ENCODE results near the gene GSTA1. TPM values are rescaled to one million over a fixed set of nuclear protein-coding genes. Genes with fewer than 3 reads are reported as not detected.
A peak's percentile ranks its signal among the peaks of the same experiment; 100 is the strongest.
"Not testable (repeated sequence)": the region's sequence is repeated elsewhere in the genome, so short reads cannot be mapped to it uniquely, and the experiment has no call there.

The GSTA1 gene
- polyA plus RNA-seq (ENCODE audit: low read depth in 6 of 6) = not detected

DNA sequence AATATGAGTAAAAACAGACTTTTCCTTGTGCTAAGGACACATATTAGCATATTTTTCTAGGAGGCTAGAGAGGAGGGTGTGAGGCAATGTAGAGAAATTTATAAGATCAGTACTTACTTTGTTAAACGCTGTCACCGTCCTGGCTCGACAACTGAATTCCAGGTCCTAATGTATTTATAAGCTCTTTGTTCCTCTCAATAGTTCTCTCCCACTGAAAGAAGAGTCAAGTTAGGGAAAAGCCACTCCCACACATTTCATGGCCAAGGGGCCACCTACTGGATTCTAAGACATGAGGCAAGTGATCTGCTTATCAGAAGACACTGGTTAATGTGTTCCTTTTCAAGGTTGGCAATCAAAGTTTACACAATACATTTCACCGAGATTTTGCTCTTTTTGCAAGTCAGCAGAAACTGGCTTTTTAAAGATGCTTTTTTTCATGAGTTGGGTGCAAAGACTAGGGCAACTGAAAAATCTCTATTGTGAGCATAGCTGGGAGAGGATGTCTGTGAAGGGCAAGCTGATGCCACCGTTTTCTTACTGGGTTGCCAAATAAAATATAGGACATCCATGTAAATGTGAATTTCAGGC, at the start of gene GSTA1:
GSTA1 (minus strand) TSS at position 149 of the 588 bp plus-strand sequence. CDS start 4,549 bp downstream, outside the sequence.
- peaks cover 23 to 34% (median 25%) of the 10 kb centered on the region in 3 donors for H3K27me3 Mint-ChIP-seq
- not testable (repeated sequence) for H3K4me1 Mint-ChIP-seq; H3K27ac Mint-ChIP-seq; H3K36me3 Mint-ChIP-seq; ATAC-seq (ENCODE audit: low read depth in 2 of 2); H3K4me3 Mint-ChIP-seq; H3K9me3 Mint-ChIP-seq; DNase-seq

DNA sequence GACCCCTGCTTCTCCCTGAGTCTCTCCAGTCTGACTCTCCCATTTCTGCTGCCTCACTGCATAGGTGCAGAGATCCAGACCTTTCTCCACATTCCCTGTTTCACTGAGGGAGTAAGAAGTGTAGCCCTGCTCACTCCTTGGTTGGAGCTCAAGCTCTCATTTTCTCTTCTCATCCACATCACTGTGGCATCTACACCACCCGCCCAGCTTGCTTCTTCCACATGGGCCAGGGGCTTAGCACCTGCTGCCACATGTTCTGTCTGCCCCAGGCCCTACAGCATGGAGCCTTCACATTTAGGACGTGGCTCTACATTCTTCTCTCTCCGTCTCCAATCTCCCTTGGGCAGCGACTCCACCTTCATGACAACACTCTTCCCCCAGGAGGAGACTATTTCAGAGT, 45.5 kb upstream of the GSTA1 start:
- ATAC-seq (ENCODE audit: low read depth in 2 of 2) (no peak), DNase-seq (no peak)
- Mint-ChIP-seq H3K4me1 (no peaks in the 10 kb centered on the region), H3K4me3 (no peak overlapping the region), H3K27ac (no peak overlapping the region), H3K9me3 (peaks cover 1 to 14% (median 6%) of the 10 kb centered on the region in 7 donors), H3K27me3 (peaks cover 18 to 63% (median 62%) of the 10 kb centered on the region in 3 donors), H3K36me3 (peaks cover 0 to 7% of the 10 kb centered on the region in 2 donors)

GRCh38 chr6:52846002-52846401, 42.4 kb upstream of the GSTA1 start:
- peaks cover 0 to 7% of the 10 kb centered on the region in 2 donors for H3K36me3 Mint-ChIP-seq
- H3K4me3 Mint-ChIP-seq = no peak overlapping the region
- DNase-seq (no peak), ATAC-seq (ENCODE audit: low read depth in 2 of 2) (no peak)
- no peak overlapping the region for H3K27ac Mint-ChIP-seq
- H3K9me3 Mint-ChIP-seq = peaks cover 1 to 14% (median 5%) of the 10 kb centered on the region in 7 donors
- H3K4me1 Mint-ChIP-seq = no peaks in the 10 kb centered on the region
- peaks cover 16 to 47% (median 33%) of the 10 kb centered on the region in 3 donors for H3K27me3 Mint-ChIP-seq

DNA sequence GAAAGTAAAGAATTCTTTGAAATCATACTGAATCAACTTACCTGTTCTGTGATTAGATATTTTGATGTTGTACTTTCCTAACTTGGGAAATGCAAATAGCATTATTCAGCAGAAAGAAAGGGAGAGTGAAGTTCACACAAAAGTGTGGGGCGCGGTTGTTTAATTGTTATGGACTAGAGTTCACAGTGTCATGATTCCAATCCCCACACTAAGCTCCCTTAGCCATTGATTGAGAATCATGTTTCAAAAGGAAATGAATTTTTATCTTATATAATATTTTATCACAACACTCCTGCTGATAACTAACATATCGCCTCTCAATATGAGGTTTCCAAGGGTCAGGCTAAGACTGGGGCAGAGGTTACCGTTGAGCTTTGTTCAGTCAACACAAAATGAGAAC, 40.0 kb upstream of the GSTA1 start:
- Mint-ChIP-seq H3K27ac (peak overlapping the region in 1 of 6 donors; percentile 21), H3K9me3 (peaks cover 1 to 8% (median 5%) of the 10 kb centered on the region in 7 donors), H3K4me1 (peaks cover 0 to 1% (median 0%) of the 10 kb centered on the region in 3 donors), H3K27me3 (peaks cover 11 to 29% (median 20%) of the 10 kb centered on the region in 3 donors), H3K4me3 (no peak overlapping the region), H3K36me3 (peaks cover 0 to 7% of the 10 kb centered on the region in 2 donors)
- no peak for DNase-seq
- ATAC-seq (ENCODE audit: low read depth in 2 of 2) = no peak

DNA sequence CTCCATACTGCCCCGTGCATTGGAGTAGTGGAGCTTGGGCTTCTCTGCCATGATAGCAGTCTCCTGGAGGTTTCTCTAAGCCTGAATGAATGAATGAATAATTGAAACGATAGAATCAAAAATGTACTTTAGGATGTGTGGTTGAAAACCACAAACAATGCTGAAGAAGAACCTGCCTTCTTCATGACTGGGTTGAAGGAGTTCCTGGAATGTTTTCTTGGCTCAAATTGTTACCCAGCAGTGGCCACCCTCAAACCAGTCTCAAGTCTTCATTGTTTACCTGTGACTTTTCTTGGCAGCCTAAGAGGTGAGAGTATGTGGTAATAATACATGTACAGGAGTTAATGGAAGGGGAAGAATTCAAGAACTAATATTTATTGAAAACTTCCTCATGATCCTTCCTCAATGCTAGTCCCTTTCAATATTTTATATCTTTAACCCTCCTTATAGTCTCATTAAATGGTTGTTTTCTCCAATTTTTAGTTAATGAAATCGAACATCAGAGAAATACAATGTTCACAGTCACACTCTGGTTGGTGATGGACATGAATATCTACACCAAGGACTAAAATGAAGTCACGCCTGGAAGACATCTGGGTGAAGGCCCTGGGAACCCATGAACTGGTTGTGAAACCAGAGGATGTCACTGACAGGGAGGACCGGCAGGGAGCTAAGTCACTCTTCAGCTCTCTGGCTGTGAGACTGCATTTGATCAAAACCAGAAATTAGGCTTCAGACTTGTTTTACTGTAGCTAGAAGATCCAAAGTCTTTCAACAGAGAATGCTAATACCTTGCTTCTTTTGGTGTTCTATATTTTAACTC, 37.4 kb upstream of the GSTA1 start, which contains the start of gene GSTA5:
GSTA5 (minus strand) TSS at position 51 of the 823 bp plus-strand sequence.
- H3K27me3 Mint-ChIP-seq = peaks cover 21 to 32% (median 31%) of the 10 kb centered on the region in 3 donors
- peaks cover 0 to 1% (median 0%) of the 10 kb centered on the region in 3 donors for H3K4me1 Mint-ChIP-seq
- H3K9me3 Mint-ChIP-seq = peaks cover 0 to 1% (median 0%) of the 10 kb centered on the region in 7 donors
- no peak for ATAC-seq (ENCODE audit: low read depth in 2 of 2)
- DNase-seq = no peak
- H3K4me3 Mint-ChIP-seq = no peak within 1 kb of the TSS
- H3K27ac Mint-ChIP-seq = peak within 1 kb of the TSS in 1 of 6 donors; percentile 78
- H3K36me3 Mint-ChIP-seq = no peaks in the 10 kb centered on the region

DNA sequence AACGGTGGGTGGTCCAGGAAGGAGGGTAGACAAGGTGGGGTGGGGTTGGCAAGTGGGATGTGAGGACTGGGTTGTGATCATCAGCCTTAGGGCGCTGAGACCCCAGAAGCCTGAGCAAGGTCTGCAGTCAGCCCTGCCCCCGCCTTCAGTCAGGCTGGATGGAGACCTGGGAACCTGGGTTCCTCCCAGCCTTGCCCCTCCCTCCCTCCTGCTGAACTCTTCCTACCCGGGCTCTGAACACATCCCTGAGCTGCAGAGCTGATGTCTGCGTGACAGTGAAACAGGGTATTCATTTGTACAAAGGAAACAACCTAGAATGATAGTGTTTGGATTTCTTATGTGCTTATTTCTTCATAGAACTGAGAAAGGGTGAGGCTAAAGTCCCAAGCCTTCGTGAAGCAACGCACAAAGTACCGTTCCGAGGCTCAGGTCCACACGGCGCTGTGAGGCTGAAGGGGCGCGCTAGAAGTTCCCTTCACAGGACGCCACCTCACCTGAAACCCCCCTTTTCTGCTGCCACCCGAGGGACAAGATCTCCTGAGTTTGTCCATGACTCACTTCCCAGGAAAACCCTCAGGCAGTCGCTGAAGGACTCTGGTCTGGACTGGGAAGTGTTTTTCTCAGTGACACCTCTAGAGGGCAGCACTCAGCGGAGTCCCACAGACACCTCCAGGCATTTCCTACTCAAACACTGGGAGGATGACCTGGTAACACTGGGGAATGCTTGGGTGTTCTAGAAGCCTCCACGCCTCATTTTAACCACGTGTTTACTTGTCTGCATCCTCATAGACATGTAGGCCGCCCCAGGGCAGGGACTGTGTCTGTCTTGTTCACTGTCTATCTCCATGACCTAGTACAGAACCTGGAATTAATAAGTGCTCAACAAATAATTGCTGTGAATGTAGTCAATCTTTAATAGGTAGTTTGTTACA, 35.8 kb upstream of the GSTA1 start:
- no peak overlapping the region for H3K4me3 Mint-ChIP-seq
- H3K27ac Mint-ChIP-seq = no peak overlapping the region
- H3K36me3 Mint-ChIP-seq = no peaks in the 10 kb centered on the region
- peaks cover 0 to 1% (median 0%) of the 10 kb centered on the region in 7 donors for H3K9me3 Mint-ChIP-seq
- DNase-seq = peak; percentile 22
- peak; percentile 41 to 69 for ATAC-seq (ENCODE audit: low read depth in 2 of 2)
- H3K27me3 Mint-ChIP-seq = peaks cover 29 to 40% (median 36%) of the 10 kb centered on the region in 3 donors
- peaks cover 0 to 1% (median 0%) of the 10 kb centered on the region in 3 donors for H3K4me1 Mint-ChIP-seq

DNA sequence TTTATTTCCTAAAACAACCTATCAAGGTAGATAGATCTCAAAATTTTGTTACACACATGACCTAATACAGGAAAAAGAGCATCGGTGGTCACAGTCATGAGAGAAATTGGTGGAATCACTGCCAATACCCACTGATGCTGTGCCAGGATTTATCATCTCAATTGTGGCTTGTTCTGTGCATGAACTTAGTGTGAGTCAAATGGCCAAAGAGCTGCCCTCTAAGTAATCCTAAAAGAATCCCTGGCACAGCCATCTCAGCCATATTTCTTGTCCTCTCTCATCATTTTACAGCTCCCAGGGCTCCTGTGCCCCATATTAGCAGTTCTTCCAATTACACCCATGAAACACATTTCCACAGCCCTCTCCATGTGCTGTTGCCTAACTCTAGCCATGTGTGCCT, 30.9 kb upstream of the GSTA1 start:
- no peaks in the 10 kb centered on the region for H3K9me3 Mint-ChIP-seq
- no peak overlapping the region for H3K4me3 Mint-ChIP-seq
- H3K27ac Mint-ChIP-seq = no peak overlapping the region
- DNase-seq (no peak), ATAC-seq (ENCODE audit: low read depth in 2 of 2) (no peak)
- peaks cover 0 to under 1% (median 0%) of the 10 kb centered on the region in 3 donors for H3K4me1 Mint-ChIP-seq
- H3K36me3 Mint-ChIP-seq = no peaks in the 10 kb centered on the region
- peaks cover 33 to 54% (median 51%) of the 10 kb centered on the region in 3 donors for H3K27me3 Mint-ChIP-seq

- Mint-ChIP-seq H3K27me3 (peaks cover 12 to 39% (median 32%) of the 10 kb centered on the region in 3 donors), H3K27ac (peak overlapping the region in 1 of 6 donors; percentile 1)
- H3K36me3 Mint-ChIP-seq; ATAC-seq (ENCODE audit: low read depth in 2 of 2); DNase-seq; H3K4me3 Mint-ChIP-seq; H3K4me1 Mint-ChIP-seq; H3K9me3 Mint-ChIP-seq: not testable (repeated sequence)
Observed at GRCh38 chr6:52830869-52831268, 27.3 kb upstream of the GSTA1 start.

DNA sequence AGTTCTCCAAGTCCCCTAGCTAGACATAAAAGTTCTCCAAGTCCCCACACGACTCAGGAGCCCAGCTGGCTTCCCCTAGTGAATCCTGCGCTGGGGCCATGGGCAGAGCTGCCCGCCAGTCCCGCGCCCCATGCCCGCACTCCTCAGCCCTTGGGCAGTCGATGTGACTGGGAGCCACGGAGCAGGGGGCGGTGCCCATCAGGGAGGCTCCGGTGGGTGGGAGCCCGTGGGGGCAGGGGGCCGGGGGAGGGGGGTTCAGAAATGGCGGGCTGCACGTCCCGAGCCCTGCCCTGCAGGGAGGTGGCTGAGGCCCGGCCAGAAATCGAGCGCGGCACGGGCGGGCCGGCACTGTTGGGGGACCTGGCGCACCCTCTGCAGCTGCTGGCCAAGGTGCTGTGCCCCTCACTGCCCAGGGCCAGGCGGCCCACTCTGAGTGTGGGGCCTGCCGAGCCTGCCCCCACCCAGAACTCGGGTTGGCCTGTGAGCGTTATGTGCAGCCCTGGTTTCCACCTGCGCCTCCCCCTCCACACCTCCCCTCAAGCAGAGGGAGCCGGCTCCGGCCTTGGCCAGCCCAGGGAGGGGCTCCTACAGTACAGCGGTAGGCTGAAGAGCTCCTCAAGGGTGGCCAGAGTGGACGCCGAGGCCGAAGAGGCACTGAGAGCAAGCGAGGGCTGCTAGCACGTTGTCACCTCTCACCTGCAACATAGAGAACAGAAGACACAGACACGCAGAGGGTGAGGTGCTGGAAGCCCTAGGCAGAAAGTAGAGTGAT, 25.6 kb upstream of the GSTA1 start:
- no peaks in the 10 kb centered on the region for H3K36me3 Mint-ChIP-seq
- ATAC-seq (ENCODE audit: low read depth in 2 of 2) = no peak
- H3K9me3 Mint-ChIP-seq = peaks cover 0 to 8% (median 4%) of the 10 kb centered on the region in 7 donors
- peaks cover 0 to 33% (median 17%) of the 10 kb centered on the region in 3 donors for H3K27me3 Mint-ChIP-seq
- no peak for DNase-seq
- H3K4me1 Mint-ChIP-seq = no peaks in the 10 kb centered on the region
- no peak overlapping the region for H3K4me3 Mint-ChIP-seq
- no peak overlapping the region for H3K27ac Mint-ChIP-seq

DNA sequence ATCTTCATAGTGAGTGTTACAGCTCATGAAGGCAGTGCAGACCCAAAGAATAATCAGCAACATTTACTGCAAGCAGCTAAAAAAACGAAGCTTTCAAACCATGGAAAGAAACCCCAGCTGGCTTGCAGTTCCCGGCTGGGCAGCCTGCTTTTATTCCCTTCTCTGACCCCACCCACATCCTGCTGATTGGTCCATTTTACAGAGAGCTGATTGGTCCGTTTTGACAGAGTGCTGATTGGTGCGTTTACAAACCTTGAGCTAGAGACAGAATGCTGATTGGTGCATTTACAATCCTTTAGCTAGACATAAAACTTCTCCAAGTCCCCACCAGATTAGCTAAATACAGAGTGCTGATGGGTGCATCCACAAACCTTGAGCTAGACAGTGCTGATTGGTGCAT, 25.0 kb upstream of the GSTA1 start:
- not testable (repeated sequence) for ATAC-seq (ENCODE audit: low read depth in 2 of 2)
- H3K27me3 Mint-ChIP-seq = peaks cover 0 to 33% (median 16%) of the 10 kb centered on the region in 3 donors

GRCh38 chr6:52827073-52827783, 23.6 kb upstream of the GSTA1 start:
- not testable (repeated sequence) for H3K4me1 Mint-ChIP-seq; H3K4me3 Mint-ChIP-seq; H3K36me3 Mint-ChIP-seq; H3K27ac Mint-ChIP-seq; DNase-seq; ATAC-seq (ENCODE audit: low read depth in 2 of 2)
- Mint-ChIP-seq H3K27me3 (peaks cover 0 to 25% (median 8%) of the 10 kb centered on the region in 3 donors), H3K9me3 (peaks cover 3 to 16% (median 9%) of the 10 kb centered on the region in 7 donors)

More for the DNA sequence above, 25.0 kb upstream of the GSTA1 start:
- not testable (repeated sequence) for H3K9me3 Mint-ChIP-seq, H3K4me1 Mint-ChIP-seq, DNase-seq, H3K36me3 Mint-ChIP-seq, H3K4me3 Mint-ChIP-seq, H3K27ac Mint-ChIP-seq

DNA sequence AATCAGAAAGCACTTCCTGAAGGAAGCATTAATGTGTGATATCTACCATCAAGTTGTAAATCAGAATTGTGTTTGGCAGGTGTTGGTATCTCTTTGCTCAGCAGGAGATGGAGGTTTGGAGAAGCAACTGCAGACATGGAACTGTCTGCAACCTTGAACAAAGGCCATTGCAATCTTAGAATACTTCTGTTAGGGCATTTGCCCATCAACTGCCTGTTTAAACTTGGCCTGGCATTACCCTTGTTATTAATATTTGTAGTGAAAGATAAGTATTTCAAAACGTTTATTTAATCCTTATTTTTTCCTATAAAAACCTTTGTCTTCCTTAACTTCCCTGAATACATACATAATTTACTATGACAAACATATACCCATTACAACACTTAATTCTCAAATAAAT, 22.9 kb upstream of the GSTA1 start:
- no peak for DNase-seq
- ATAC-seq (ENCODE audit: low read depth in 2 of 2) = no peak
- peaks cover 7 to 9% of the 10 kb centered on the region in 2 donors for H3K36me3 Mint-ChIP-seq
- H3K27me3 Mint-ChIP-seq = peaks cover 0 to 22% (median 8%) of the 10 kb centered on the region in 3 donors
- no peaks in the 10 kb centered on the region for H3K4me1 Mint-ChIP-seq
- H3K4me3 Mint-ChIP-seq = no peak overlapping the region
- no peak overlapping the region for H3K27ac Mint-ChIP-seq
- peaks cover 3 to 18% (median 10%) of the 10 kb centered on the region in 7 donors for H3K9me3 Mint-ChIP-seq

Measured in naive B cell (primary cell).